ENCODE results near the gene OR2AG1.
A peak's percentile ranks its signal among the peaks of the same experiment; 100 is the strongest.

DNA sequence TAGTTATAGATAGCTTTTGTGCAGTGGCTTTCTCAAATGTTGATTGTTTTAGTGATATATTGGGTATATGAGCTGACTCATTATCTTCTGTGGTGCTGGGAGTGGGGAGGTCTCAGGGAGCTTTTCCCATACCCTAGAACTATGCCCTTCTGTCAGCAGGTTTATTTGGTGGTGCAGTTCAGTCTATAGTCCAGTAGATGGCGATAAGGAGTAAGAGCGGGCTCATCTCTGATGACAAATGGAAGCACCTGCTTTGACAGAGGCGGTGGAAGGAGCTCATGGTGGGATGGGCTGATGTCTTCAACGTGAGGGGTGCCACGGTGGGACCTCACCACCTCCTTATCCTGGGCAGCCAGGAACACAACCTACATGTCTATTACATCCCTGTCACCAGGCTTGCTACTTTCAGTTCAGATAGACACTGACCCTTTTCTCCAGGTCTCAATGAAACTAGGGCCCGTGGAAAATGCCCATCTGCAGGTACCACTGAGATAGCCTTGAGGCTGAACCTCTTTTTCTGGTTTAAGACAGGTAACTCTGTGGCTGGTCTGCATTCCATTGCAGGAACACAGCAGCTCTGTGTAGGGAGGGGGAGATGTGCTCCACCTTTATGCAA lies 29.7 kb downstream of the OR2AG1 start:
- TF ChIP-seq, protein P1, sequence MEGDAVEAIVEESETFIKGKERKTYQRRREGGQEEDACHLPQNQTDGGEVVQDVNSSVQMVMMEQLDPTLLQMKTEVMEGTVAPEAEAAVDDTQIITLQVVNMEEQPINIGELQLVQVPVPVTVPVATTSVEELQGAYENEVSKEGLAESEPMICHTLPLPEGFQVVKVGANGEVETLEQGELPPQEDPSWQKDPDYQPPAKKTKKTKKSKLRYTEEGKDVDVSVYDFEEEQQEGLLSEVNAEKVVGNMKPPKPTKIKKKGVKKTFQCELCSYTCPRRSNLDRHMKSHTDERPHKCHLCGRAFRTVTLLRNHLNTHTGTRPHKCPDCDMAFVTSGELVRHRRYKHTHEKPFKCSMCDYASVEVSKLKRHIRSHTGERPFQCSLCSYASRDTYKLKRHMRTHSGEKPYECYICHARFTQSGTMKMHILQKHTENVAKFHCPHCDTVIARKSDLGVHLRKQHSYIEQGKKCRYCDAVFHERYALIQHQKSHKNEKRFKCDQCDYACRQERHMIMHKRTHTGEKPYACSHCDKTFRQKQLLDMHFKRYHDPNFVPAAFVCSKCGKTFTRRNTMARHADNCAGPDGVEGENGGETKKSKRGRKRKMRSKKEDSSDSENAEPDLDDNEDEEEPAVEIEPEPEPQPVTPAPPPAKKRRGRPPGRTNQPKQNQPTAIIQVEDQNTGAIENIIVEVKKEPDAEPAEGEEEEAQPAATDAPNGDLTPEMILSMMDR (IDR thresholded peaks at IDR 0.05): peak; percentile 58 to 93 (median 62)
- TF ChIP-seq POLR2A (IDR thresholded peaks at IDR 0.05): no peak
